GM10266 (cell line): ENCODE measurements around the gene PIP4P1.

Experiments used
- DNase-seq: peaks from one replicate; pipeline ENCODE4 v3.0.0; 2012; ENCODE audit errors: extremely low spot score
- CTCF ChIP-seq: IDR thresholded peaks from 2 replicates; pipeline ENCODE4 v1.5.1; 2012; ENCODE audit warnings: mild to moderate bottlenecking, low read depth; ENCODE audit not compliant: control insufficient read depth, insufficient read depth; ENCODE audit errors: missing control alignments

Gene PIP4P1

GRCh38 chr14:20428802-20429201 lies 32.4 kb downstream of the PIP4P1 start:
- DNase-seq = no peak
- no peak for TF ChIP-seq CTCF

GRCh38 chr14:20428010-20428365 lies 33.2 kb downstream of the PIP4P1 start:
- no peak for DNase-seq
- no peak for TF ChIP-seq CTCF

- DNase-seq = peak; percentile 76
- no peak for TF ChIP-seq CTCF
Observed at GRCh38 chr14:20427231-20428009, 33.8 kb downstream of the PIP4P1 start.

- DNase-seq = no peak
- no peak for TF ChIP-seq CTCF
Observed at GRCh38 chr14:20424851-20425250, 36.4 kb downstream of the PIP4P1 start.

- TF ChIP-seq CTCF = no peak
- DNase-seq = no peak
Observed at GRCh38 chr14:20422886-20423285, 38.3 kb downstream of the PIP4P1 start.

- no peak for DNase-seq
- no peak for TF ChIP-seq CTCF
Observed at GRCh38 chr14:20421267-20421666, 40.0 kb downstream of the PIP4P1 start.

GRCh38 chr14:20419419-20419818 lies 41.8 kb downstream of the PIP4P1 start:
- no peak for TF ChIP-seq CTCF
- no peak for DNase-seq
